Subcutaneous adipose tissue (tissue), 4 donors: ENCODE measurements around the gene RECQL. TPM values are rescaled to one million over a fixed set of nuclear protein-coding genes. Genes with fewer than 3 reads are reported as not detected.

Experiments
- CTCF ChIP-seq: fragments of 450-650 bp; IDR thresholded peaks from one replicate; pipeline ENCODE4 v1.5.1; 2016; ENCODE audit warnings: low read depth, mild to moderate bottlenecking, control low read depth, antibody characterized with exemption, moderate library complexity
- total RNA-seq, 4 donors: library from RNA; depleted of rRNA; stranded (reverse); fragments of >200 nt; gene quantifications; one replicate each; pipeline ENCODE4 v1.1.0, GENCODE V29; 2016

RECQL gene
- total RNA-seq, 4 donors from 2014 or later, result 40.1 to 59.5 (median 54.9) TPM

GRCh38 chr12:21429994-21430393 lies 71.4 kb downstream of the RECQL start:
- no peak for TF ChIP-seq CTCF

GRCh38 chr12:21428241-21428640 lies 73.2 kb downstream of the RECQL start:
- no peak for TF ChIP-seq CTCF

Other genes starting within 250 kb of the RECQL start
- not detected for gene SLCO1A2, start 166.7 kb downstream of the RECQL start, total RNA-seq
- not detected for gene IAPP, start 128.7 kb downstream of the RECQL start, total RNA-seq
- gene PYROXD1, start 64.0 kb downstream of the RECQL start, total RNA-seq, result 10 to 100 TPM; 20.6 to 36.4 (median 26.5) TPM
- gene GOLT1B, start 154 bp upstream of the RECQL start, total RNA-seq, result 10 to 100 TPM; 25.5 to 69.3 (median 35.0) TPM
- gene SPX, start 24.7 kb upstream of the RECQL start, total RNA-seq, result 10 to 100 TPM in 2 of 4 donors, 1 to 10 TPM in 2; 3.6 to 51.7 (median 10.7) TPM
- 10 to 100 TPM in 1 of 4 donors, 1 to 10 TPM in 2, not detected in 1; 3.1 to 17.0 (median 7.3) TPM for gene GYS2, start 103.2 kb upstream of the RECQL start, total RNA-seq
- gene LDHB, start 156.2 kb upstream of the RECQL start, total RNA-seq, result 100 to 1,000 TPM; 482 to 965 (median 598) TPM